Transverse colon (tissue), 4 donors: ENCODE measurements around the gene ASB17. TPM values are rescaled to one million over a fixed set of nuclear protein-coding genes. Genes with fewer than 3 reads are reported as not detected.

Source experiments
- DNase-seq: peaks from one replicate; pipeline ENCODE4 v3.0.0-alpha.2; 2019
- H3K27ac ChIP-seq, 4 donors: fragments of 200-600 bp; sonication (generic); 2 replicates each; pipeline ENCODE4 v1.5.1; 2016 to 2018; ENCODE audit warnings: inconsistent platforms in 4 of 4
- H3K27me3 ChIP-seq: fragments of 200-600 bp; sonication (generic); 2 replicates; pipeline ENCODE4 v1.5.1; 2017; ENCODE audit warnings: inconsistent platforms
- H3K36me3 ChIP-seq, 4 donors: fragments of 200-600 bp; sonication (generic); 2 replicates each; pipeline ENCODE4 v1.5.1; 2017 to 2019; ENCODE audit warnings: inconsistent platforms in 4 of 4
- H3K4me1 ChIP-seq, 4 donors: fragments of 200-600 bp; sonication (generic); 2 replicates each; pipeline ENCODE4 v1.5.1; 2017 to 2020; ENCODE audit warnings: inconsistent platforms in 4 of 4
- H3K4me3 ChIP-seq, 4 donors: fragments of 200-600 bp; sonication (generic); 1 replicate in 1 of 4; 2 replicates in 3 of 4; pipeline versions ENCODE4 v1.5.1 to v1.6.1; 2017 to 2019; ENCODE audit warnings: inconsistent platforms in 4 of 4
- H3K9me3 ChIP-seq, 2 donors: fragments of 200-600 bp; sonication (generic); 2 replicates each; pipeline ENCODE4 v1.5.1; 2017 to 2019; ENCODE audit warnings: inconsistent platforms in 2 of 2
- CTCF ChIP-seq, 5 experiments: fragments of 200-600 bp in 3 of 5; fragments of 450-650 bp in 2 of 5; sonication (generic) in 3 of 5; IDR thresholded peaks; 1 replicate in 2 of 5; 2 replicates in 3 of 5; pipeline ENCODE4 v1.5.1; 2016 to 2017; ENCODE audit warnings: antibody characterized with exemption in 5 of 5, inconsistent platforms in 3 of 5, mild to moderate bottlenecking in 2 of 5, moderate library complexity in 1 of 5
- EP300 ChIP-seq: sonication (generic); formaldehyde crosslinking; IDR thresholded peaks from one replicate; pipeline ENCODE4 v1.6.1; 2017; ENCODE audit warnings: antibody characterized with exemption, low read depth
- POLR2A ChIP-seq: fragments of 450-650 bp; IDR thresholded peaks from one replicate; pipeline ENCODE4 v1.6.1; 2016; ENCODE audit warnings: antibody characterized with exemption, mild to moderate bottlenecking, moderate library complexity
- POLR2AphosphoS5 ChIP-seq, 3 donors: sonication (generic); formaldehyde crosslinking; IDR thresholded peaks; one replicate each; pipeline ENCODE4 v1.6.1; 2016; ENCODE audit warnings: antibody characterized with exemption in 3 of 3
- WGBS, 2 donors: methylation state at CpG; one replicate each; pipeline ENCODE4 v1.1.5; 2018; ENCODE audit warnings: low coverage in 1 of 2; 5-methylcytosine and 5-hydroxymethylcytosine counted together
- in situ Hi-C, 4 donors: fragments of 200-750 bp; cut with MboI; loops; one replicate each; pipeline versions ENCODE4 v1.15.0 to v1.15.1; 2017; ENCODE audit warnings: low sequenced_read_pairs in 3 of 4, low pct_ligation_motif_present in 1 of 4, low pct_unique_long_range_greater_than_20kb in 1 of 4
- intact Hi-C: fragments of 100-400 bp; cut with DNase I; formaldehyde crosslinking; loops from one replicate; pipeline ENCODE4 v1.15.1; 2023; ENCODE audit warnings: low total_unique reads
- total RNA-seq, 4 donors: library from RNA; depleted of rRNA; stranded (reverse); fragments of >200 nt; gene quantifications; one replicate each; pipeline ENCODE4 v1.1.0, GENCODE V29; 2016

Gene ASB17
- total RNA-seq, 4 donors from 2014 or later = not detected

DNA sequence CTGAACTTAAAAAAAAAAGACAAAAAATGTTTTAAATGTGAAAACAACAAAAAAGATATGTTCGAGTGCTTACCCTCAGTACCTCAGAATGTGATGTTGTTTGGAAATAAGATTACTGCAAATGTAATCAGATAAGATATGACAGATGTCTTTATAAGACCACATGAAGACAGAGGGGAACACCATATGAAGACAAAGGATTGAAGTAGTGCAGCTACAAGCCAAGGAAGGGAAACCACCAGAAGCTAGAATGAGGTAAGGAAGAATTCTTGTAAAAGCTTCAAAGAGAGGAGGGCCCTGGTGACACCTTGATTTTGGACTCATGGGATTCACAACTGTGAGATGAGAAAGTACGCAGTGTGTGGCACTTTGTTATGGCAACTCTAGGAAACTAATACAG lies 15.4 kb downstream of the ASB17 start:
- intact Hi-C loops (no loop called here), in situ Hi-C loops (no loop called here)
- Histone ChIP-seq H3K4me1 (no peaks in the 10 kb centered on the region), H3K27me3 (no peaks in the 10 kb centered on the region), H3K36me3 (no peaks in the 10 kb centered on the region), H3K9me3 (no peaks in the 10 kb centered on the region), H3K4me3 (no peak overlapping the region), H3K27ac (no peak overlapping the region)
- no peak for TF ChIP-seq POLR2AphosphoS5 (IDR thresholded peaks at IDR 0.05)
- no peak for TF ChIP-seq EP300
- TF ChIP-seq POLR2A = no peak
- no peak for TF ChIP-seq CTCF (IDR thresholded peaks at IDR 0.05)
- 70 to 73% methylated on average over 2 of the region's 2 CpGs for WGBS, 2 donors
- DNase-seq = no peak

- intact Hi-C loops = no loop called here
- H3K4me3 ChIP-seq = no peak overlapping the region
- H3K4me1 ChIP-seq = no peaks in the 10 kb centered on the region
- no peak overlapping the region for H3K27ac ChIP-seq
- no peaks in the 10 kb centered on the region for H3K27me3 ChIP-seq
- peaks cover 0 to 4% of the 10 kb centered on the region in 2 donors for H3K9me3 ChIP-seq
- DNase-seq = no peak
- in situ Hi-C loops = no loop called here
- no peak for TF ChIP-seq POLR2AphosphoS5 (IDR thresholded peaks at IDR 0.05)
- no peak for TF ChIP-seq POLR2A
- no peak for TF ChIP-seq CTCF (IDR thresholded peaks at IDR 0.05)
- no peak for TF ChIP-seq EP300
- 43% methylated on average over 2 of the region's 2 CpGs; no CpG with 5 or more reads in 1 of the 2 donors for WGBS, 2 donors
- H3K36me3 ChIP-seq = no peaks in the 10 kb centered on the region
Measured at GRCh38 chr1:75908717-75909152, 23.5 kb downstream of the ASB17 start.

DNA sequence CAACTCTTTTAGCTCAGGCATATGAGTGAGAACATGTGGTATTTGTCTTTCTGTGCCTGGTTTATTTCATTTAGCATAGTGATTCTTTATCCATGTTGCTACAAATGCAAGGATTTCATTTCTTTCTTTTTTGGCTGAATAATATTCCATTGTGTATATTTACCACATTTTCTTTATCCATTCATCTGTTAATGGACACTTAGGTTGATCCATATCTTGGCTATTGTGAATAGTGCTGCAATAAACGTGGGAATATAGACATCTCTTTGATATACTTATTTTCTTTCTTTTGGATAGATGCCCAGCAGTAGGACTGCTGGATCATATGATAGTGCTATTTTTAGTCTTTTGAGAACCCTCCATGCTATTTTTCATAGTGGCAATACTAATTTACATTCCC lies 30.8 kb downstream of the ASB17 start:
- Histone ChIP-seq H3K36me3 (no peaks in the 10 kb centered on the region), H3K4me1 (no peaks in the 10 kb centered on the region), H3K27ac (no peak overlapping the region), H3K9me3 (no peaks in the 10 kb centered on the region), H3K27me3 (no peaks in the 10 kb centered on the region), H3K4me3 (no peak overlapping the region)
- TF ChIP-seq CTCF (IDR thresholded peaks at IDR 0.05) (no peak), EP300 (no peak), POLR2A (no peak), POLR2AphosphoS5 (IDR thresholded peaks at IDR 0.05) (no peak)
- 29 to 38% methylated on average over 1 of the region's 1 CpG for WGBS, 2 donors
- intact Hi-C loops = no loop called here
- no peak for DNase-seq
- in situ Hi-C loops = no loop called here

DNA sequence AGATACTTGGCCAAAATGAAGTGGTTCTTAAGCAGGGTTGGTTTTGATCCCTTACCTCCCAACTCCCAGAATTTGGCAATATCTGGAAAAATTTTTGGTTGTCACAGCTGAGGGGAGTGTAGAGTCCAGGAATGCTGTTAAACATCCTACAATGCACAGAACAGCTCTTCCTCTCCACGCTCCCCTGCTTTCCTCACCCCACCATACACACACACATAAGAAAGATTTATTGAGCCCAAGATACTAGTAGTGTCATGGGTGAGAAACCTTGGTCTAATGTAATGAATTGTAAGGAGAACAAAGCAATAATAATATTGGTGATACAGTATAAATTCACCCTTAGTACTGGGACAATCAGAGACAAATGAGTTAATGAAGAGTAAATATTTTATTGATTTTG lies 47.8 kb downstream of the ASB17 start:
- H3K4me1 ChIP-seq = no peaks in the 10 kb centered on the region
- TF ChIP-seq POLR2A = no peak
- no peak for TF ChIP-seq POLR2AphosphoS5 (IDR thresholded peaks at IDR 0.05)
- no peak for TF ChIP-seq EP300
- TF ChIP-seq CTCF (IDR thresholded peaks at IDR 0.05) = no peak
- no peaks in the 10 kb centered on the region for H3K9me3 ChIP-seq
- H3K27me3 ChIP-seq = no peaks in the 10 kb centered on the region
- intact Hi-C loops = no loop called here
- no peak overlapping the region for H3K27ac ChIP-seq
- in situ Hi-C loops = no loop called here
- 77 to 90% methylated on average over 1 of the region's 1 CpG for WGBS, 2 donors
- no peak for DNase-seq
- no peaks in the 10 kb centered on the region for H3K36me3 ChIP-seq
- no peak overlapping the region for H3K4me3 ChIP-seq
